Ovary (tissue), 9 donors: Measurements from ENCODE around the gene NOX5. TPM values are rescaled to one million over a fixed set of nuclear protein-coding genes. Genes with fewer than 3 reads are reported as not detected.

ENCODE experiments used
- DNase-seq, 5 donors: peaks; one replicate each; pipeline ENCODE4 v3.0.0-alpha.2; 2019 to 2020
- H3K27ac ChIP-seq, 2 donors: fragments of 200-600 bp; one replicate each; pipeline versions ENCODE4 v1.5.1 to v1.8.0; 2019 to 2022
- H3K27me3 ChIP-seq: fragments of 200-600 bp; one replicate; pipeline ENCODE4 v1.8.0; 2022
- H3K36me3 ChIP-seq: fragments of 200-600 bp; sonication (generic); one replicate; pipeline ENCODE4 v1.5.1; 2019
- H3K4me1 ChIP-seq: one replicate; pipeline ENCODE4 v1.8.1; 2013; ENCODE audit warnings: mild to moderate bottlenecking, moderate library complexity; ENCODE audit not compliant: insufficient read depth
- H3K4me3 ChIP-seq: fragments of 200-600 bp; sonication (generic); one replicate; pipeline ENCODE4 v1.5.1; 2017
- H3K9me3 ChIP-seq, 2 donors: fragments of 200-600 bp in 1 of 2; sonication (generic) in 1 of 2; one replicate each; pipeline versions ENCODE4 v1.5.1 to v1.8.1; 2013 to 2019; ENCODE audit warnings: mild to moderate bottlenecking in 1 of 2, moderate library complexity in 1 of 2
- EP300 ChIP-seq: sonication (generic); formaldehyde crosslinking; IDR thresholded peaks from one replicate; pipeline ENCODE4 v1.6.1; 2017; ENCODE audit warnings: antibody characterized with exemption
- POLR2A ChIP-seq: fragments of 450-650 bp; IDR thresholded peaks from one replicate; pipeline ENCODE4 v1.6.1; 2017; ENCODE audit warnings: antibody characterized with exemption, mild to moderate bottlenecking, moderate library complexity
- WGBS, 3 donors: extraction: QIAGEN DNeasy Blood & Tissue Kit in 1 of 3; methylation state at CpG; one replicate each; pipeline versions ENCODE4 v1.1.5 to v1.1.7; 2013 to 2017; 5-methylcytosine and 5-hydroxymethylcytosine counted together
- intact Hi-C, 4 donors: fragments of 100-400 bp; cut with DNase I; formaldehyde crosslinking; loops; one replicate each; pipeline versions ENCODE4 v1.11.0 to v1.15.1; 2022 to 2023
- polyA plus RNA-seq, 2 donors: library from polyadenylated mRNA; stranded (reverse); fragments of 200-250 nt in 1 of 2; fragments of 350-450 nt in 1 of 2; fragmentation: Illumina TruSeq in 1 of 2; extraction: RNeasy Lipid Tissue Mini Kit (QIAGEN cat#74804) in 1 of 2; gene quantifications; one replicate each; pipeline ENCODE4 v1.2.3, GENCODE V29; 2013 to 2014
- total RNA-seq, 7 donors: library from RNA; depleted of rRNA in 2 of 7; stranded (reverse); fragments of >200 nt in 2 of 7; fragmentation: NEBNext Ultra II Directional in 3 of 7; extraction: Animal tissue kit (Norgen Biotek cat#: 25700) in 3 of 7; gene quantifications; one replicate each; pipeline versions ENCODE4 v1.1.0 to v1.2.4, GENCODE V29; 2016 to 2023
- TF ChIP-seq, protein P1 (sequence below), 3 donors: fragments of 450-650 bp in 2 of 3; fragments of 200-600 bp in 1 of 3; IDR thresholded peaks; one replicate each; pipeline versions ENCODE4 v1.5.1 to v1.8.0; 2016 to 2022; ENCODE audit warnings: antibody characterized with exemption in 3 of 3, mild to moderate bottlenecking in 1 of 3
- donor health status: DM: no; HTN: no; CAD: no; lungs with moderate emphysema.
- donor health status: DM: no; HTN: no; CAD: no.
- donor health status: Bipolar disorder and iron deficiency.
- donor health status: DM: yes; HTN: yes; CAD: no.
- donor health status: DM: no; HTN: no; CAD: no.
- donor health status: DM: yes; HTN: yes; CAD: no.

The NOX5 gene
- total and polyA plus RNA-seq, 9 donors, result 0.10 to 1.5 (median 0.42) TPM; not detected in 1

DNA sequence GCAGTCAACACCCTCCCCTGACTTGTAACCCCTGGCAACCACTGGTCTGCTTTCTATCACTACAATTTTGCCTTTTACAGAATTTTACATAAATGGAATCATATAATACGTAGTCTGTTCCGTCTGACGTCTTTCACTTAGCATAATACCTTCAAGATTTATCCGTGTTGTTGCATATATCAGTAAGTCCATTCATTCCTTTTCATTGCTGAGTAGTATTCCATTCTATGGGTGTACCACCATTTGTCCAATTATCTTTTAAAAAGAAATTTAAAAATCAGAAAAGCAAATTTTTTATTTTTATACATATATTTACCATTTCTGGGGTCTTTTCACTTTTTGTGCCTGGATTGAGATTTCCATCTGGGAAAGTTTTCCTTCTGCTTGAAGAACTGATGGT, 35.5 kb downstream of the NOX5 start:
- no peaks in the 10 kb centered on the region for H3K36me3 ChIP-seq
- no peak overlapping the region for H3K4me3 ChIP-seq

DNA sequence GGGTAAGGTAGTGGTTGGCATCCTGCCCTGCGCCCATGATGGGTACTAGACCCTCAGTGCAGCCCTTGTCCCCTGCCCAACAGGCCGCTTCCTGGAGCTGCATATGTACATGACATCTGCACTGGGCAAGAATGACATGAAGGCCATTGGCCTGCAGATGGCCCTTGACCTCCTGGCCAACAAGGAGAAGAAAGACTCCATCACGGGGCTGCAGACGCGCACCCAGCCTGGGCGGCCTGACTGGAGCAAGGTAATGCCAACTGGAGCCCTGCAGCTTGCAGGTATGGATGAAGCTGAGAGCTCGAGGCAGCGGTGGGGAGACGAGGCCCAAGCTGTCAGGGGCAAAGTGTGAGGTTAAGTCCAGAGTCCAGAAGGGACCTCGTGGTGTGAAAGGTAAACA, 40.8 kb downstream of the NOX5 start:
- Histone ChIP-seq H3K9me3 (no peaks in the 10 kb centered on the region), H3K27ac (no peak overlapping the region), H3K36me3 (no peaks in the 10 kb centered on the region), H3K4me3 (no peak overlapping the region), H3K27me3 (no peaks in the 10 kb centered on the region), H3K4me1 (peaks cover 7% of the 10 kb centered on the region)
- intact Hi-C loops, result loop anchor here in 1 of 4 donors (5.0 to 10.0 kb wide), 2 partner anchors 210 to 337 kb away; no protein-coding TSS in a partner anchor
- 91 to 92% (median 92%) methylated on average over 10 of the region's 10 CpGs for WGBS, 3 donors
- no peak for TF ChIP-seq POLR2A
- TF ChIP-seq, protein P1, sequence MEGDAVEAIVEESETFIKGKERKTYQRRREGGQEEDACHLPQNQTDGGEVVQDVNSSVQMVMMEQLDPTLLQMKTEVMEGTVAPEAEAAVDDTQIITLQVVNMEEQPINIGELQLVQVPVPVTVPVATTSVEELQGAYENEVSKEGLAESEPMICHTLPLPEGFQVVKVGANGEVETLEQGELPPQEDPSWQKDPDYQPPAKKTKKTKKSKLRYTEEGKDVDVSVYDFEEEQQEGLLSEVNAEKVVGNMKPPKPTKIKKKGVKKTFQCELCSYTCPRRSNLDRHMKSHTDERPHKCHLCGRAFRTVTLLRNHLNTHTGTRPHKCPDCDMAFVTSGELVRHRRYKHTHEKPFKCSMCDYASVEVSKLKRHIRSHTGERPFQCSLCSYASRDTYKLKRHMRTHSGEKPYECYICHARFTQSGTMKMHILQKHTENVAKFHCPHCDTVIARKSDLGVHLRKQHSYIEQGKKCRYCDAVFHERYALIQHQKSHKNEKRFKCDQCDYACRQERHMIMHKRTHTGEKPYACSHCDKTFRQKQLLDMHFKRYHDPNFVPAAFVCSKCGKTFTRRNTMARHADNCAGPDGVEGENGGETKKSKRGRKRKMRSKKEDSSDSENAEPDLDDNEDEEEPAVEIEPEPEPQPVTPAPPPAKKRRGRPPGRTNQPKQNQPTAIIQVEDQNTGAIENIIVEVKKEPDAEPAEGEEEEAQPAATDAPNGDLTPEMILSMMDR (IDR thresholded peaks at IDR 0.05), result no peak
- TF ChIP-seq EP300, result no peak
- no peak for DNase-seq

More for the DNA sequence above, 35.5 kb downstream of the NOX5 start:
- H3K9me3 ChIP-seq, result no peaks in the 10 kb centered on the region
- DNase-seq, result no peak
- H3K27ac ChIP-seq, result no peak overlapping the region
- no peaks in the 10 kb centered on the region for H3K27me3 ChIP-seq
- intact Hi-C loops, result loop anchor here in 1 of 4 donors (10.0 kb wide), 1 partner anchor 215 kb away; no protein-coding TSS in a partner anchor
- TF ChIP-seq, protein P1 (IDR thresholded peaks at IDR 0.05), result no peak
- no peak for TF ChIP-seq EP300
- 96 to 97% (median 96%) methylated on average over 4 of the region's 4 CpGs for WGBS, 3 donors
- H3K4me1 ChIP-seq, result no peaks in the 10 kb centered on the region

GRCh38 chr15:69056365-69056764, 41.9 kb downstream of the NOX5 start:
- no peak for DNase-seq
- no peak overlapping the region for H3K4me3 ChIP-seq
- 46 to 60% (median 56%) methylated on average over 3 of the region's 3 CpGs for WGBS, 3 donors
- H3K36me3 ChIP-seq, result no peaks in the 10 kb centered on the region
- peaks cover 7% of the 10 kb centered on the region for H3K4me1 ChIP-seq
- TF ChIP-seq POLR2A (no peak), EP300 (no peak)
- TF ChIP-seq, protein P1 (IDR thresholded peaks at IDR 0.05), result no peak
- H3K27me3 ChIP-seq, result no peaks in the 10 kb centered on the region
- H3K27ac ChIP-seq, result no peak overlapping the region
- intact Hi-C loops, result loop anchor here in 1 of 4 donors (5.0 to 10.0 kb wide), 2 partner anchors 208 to 336 kb away; no protein-coding TSS in a partner anchor
- H3K9me3 ChIP-seq, result no peaks in the 10 kb centered on the region

DNA sequence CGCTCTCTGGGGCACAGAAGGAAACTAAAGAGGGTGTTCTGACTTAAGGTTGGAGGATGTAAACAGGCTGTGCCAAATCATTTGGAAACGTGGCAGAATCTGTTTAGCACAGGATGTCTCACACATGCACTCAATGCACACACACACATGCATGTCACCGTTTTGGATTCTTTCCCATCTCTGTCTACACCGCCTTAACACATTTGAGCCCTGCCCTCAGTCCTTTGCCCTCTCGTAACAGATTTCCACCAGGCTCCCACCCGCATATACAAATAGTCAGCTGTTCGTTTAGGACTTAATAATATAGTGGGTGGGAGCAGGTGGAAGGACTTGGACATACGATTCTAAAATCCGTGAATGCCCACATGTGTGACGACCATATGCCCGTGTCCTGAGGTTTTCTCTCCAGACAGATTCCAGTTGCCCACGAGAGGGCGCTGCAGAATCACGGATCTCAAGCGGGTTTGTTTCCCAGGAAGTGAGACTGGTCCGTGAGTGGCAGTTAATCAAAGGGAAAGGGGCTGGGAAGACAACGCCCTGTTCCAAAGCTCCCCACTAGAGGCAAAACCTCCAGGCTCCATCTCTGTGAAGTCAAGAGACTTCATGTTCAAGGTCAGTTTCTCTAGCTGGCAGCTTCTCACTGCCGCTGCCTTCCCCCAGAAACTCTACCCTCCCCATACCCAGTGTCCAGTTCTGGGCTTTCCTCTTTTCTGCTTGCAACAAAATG, 44.5 kb downstream of the NOX5 start:
- TF ChIP-seq, protein P1 (IDR thresholded peaks at IDR 0.05), result peak; percentile 63 to 86 (median 77)
- no peak for TF ChIP-seq POLR2A
- Histone ChIP-seq H3K9me3 (no peaks in the 10 kb centered on the region), H3K27ac (no peak overlapping the region), H3K4me1 (peaks cover 7% of the 10 kb centered on the region), H3K4me3 (no peak overlapping the region), H3K36me3 (no peaks in the 10 kb centered on the region), H3K27me3 (no peaks in the 10 kb centered on the region)
- 12 to 17% (median 16%) methylated on average over 18 of the region's 18 CpGs for WGBS, 3 donors
- intact Hi-C loops, result loop anchor here (2.0 to 10.0 kb wide), 3 partner anchors 206 to 336 kb away; no protein-coding TSS in a partner anchor
- peak; percentile 86 to 94 (median 90) for DNase-seq
